Type B pancreatic cell (in vitro differentiated cells): ENCODE results near the gene TSHZ2. TPM values are rescaled to one million over a fixed set of nuclear protein-coding genes. Genes with fewer than 3 reads are reported as not detected.

Source experiments
- DNase-seq: peaks from one replicate; pipeline ENCODE4 v3.0.0; 2021; ENCODE audit warnings: mixed read lengths; ENCODE audit not compliant: unreplicated experiment; ENCODE audit errors: extremely low spot score
- H3K27ac Mint-ChIP-seq: 2 replicates; pipeline ENCODE4 v1.8.0; 2021; ENCODE audit warnings: mild to moderate bottlenecking, mixed read lengths
- H3K27me3 Mint-ChIP-seq: 2 replicates; pipeline ENCODE4 v1.8.0; 2021; ENCODE audit warnings: mixed read lengths
- H3K36me3 Mint-ChIP-seq: 2 replicates; pipeline ENCODE4 v1.8.0; 2021; ENCODE audit warnings: mixed read lengths
- H3K4me1 Mint-ChIP-seq: one replicate; pipeline ENCODE4 v1.8.0; 2021; ENCODE audit warnings: mixed read lengths; ENCODE audit not compliant: unreplicated experiment
- H3K4me3 Mint-ChIP-seq: 2 replicates; pipeline ENCODE4 v1.8.0; 2021; ENCODE audit warnings: mild to moderate bottlenecking, mixed read lengths
- H3K9me3 Mint-ChIP-seq: 2 replicates; pipeline ENCODE4 v1.8.0; 2021; ENCODE audit warnings: mixed read lengths
- total RNA-seq: library from RNA; stranded (reverse); gene quantifications from 2 replicates; pipeline ENCODE4 v1.2.1, GENCODE V29; 2021; ENCODE audit warnings: low replicate concordance
- TF ChIP-seq, protein P1 (sequence below): fragments of 200-600 bp; sonication (generic); conservative IDR thresholded peaks from 2 replicates; pipeline ENCODE4 v1.5.0; 2021; ENCODE audit warnings: antibody characterized with exemption, mild to moderate bottlenecking

Gene TSHZ2
- total RNA-seq, 1 donor from 2014 or later: 45.5 TPM

DNA sequence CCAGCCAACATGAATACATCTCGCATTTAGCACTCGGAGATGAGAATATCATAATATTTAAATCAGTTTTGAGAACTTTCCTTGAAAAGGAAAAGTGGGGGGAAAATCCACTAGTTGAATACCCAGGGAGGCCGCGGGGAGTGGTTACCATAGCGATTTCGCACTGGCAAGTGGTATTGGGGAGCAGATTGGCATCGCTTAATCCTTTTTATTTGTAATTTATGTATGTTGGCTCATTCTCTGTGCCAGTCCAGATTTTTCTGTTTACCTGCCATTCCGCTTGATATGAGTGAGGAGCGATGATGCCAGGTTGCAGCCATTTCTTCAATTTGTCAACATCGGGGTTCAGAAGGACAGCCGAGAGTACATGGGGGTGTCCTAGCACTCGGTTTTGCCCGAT lies 329.7 kb downstream of the TSHZ2 start:
- Mint-ChIP-seq H3K4me3 (no peak overlapping the region), H3K27me3 (no peaks in the 10 kb centered on the region), H3K9me3 (no peaks in the 10 kb centered on the region), H3K27ac (no peak overlapping the region), H3K36me3 (no peaks in the 10 kb centered on the region), H3K4me1 (peaks cover 14% of the 10 kb centered on the region)
- TF ChIP-seq, protein P1, sequence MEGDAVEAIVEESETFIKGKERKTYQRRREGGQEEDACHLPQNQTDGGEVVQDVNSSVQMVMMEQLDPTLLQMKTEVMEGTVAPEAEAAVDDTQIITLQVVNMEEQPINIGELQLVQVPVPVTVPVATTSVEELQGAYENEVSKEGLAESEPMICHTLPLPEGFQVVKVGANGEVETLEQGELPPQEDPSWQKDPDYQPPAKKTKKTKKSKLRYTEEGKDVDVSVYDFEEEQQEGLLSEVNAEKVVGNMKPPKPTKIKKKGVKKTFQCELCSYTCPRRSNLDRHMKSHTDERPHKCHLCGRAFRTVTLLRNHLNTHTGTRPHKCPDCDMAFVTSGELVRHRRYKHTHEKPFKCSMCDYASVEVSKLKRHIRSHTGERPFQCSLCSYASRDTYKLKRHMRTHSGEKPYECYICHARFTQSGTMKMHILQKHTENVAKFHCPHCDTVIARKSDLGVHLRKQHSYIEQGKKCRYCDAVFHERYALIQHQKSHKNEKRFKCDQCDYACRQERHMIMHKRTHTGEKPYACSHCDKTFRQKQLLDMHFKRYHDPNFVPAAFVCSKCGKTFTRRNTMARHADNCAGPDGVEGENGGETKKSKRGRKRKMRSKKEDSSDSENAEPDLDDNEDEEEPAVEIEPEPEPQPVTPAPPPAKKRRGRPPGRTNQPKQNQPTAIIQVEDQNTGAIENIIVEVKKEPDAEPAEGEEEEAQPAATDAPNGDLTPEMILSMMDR: no peak
- DNase-seq: no peak

GRCh38 chr20:53302695-53303412 lies 330.7 kb downstream of the TSHZ2 start:
- TF ChIP-seq, protein P1: no peak
- Mint-ChIP-seq H3K36me3 (no peaks in the 10 kb centered on the region), H3K27me3 (no peaks in the 10 kb centered on the region), H3K4me3 (no peak overlapping the region), H3K4me1 (peaks cover 23% of the 10 kb centered on the region), H3K9me3 (no peaks in the 10 kb centered on the region), H3K27ac (no peak overlapping the region)
- DNase-seq: no peak

- H3K27ac Mint-ChIP-seq: no peak overlapping the region
- H3K4me1 Mint-ChIP-seq: peaks cover 27% of the 10 kb centered on the region
- H3K4me3 Mint-ChIP-seq: no peak overlapping the region
- no peak for DNase-seq
- H3K9me3 Mint-ChIP-seq: no peaks in the 10 kb centered on the region
- no peaks in the 10 kb centered on the region for H3K36me3 Mint-ChIP-seq
- TF ChIP-seq, protein P1: no peak
- no peaks in the 10 kb centered on the region for H3K27me3 Mint-ChIP-seq
These were observed 331.2 kb downstream of the TSHZ2 start for GRCh38 chr20:53303413-53303760.

DNA sequence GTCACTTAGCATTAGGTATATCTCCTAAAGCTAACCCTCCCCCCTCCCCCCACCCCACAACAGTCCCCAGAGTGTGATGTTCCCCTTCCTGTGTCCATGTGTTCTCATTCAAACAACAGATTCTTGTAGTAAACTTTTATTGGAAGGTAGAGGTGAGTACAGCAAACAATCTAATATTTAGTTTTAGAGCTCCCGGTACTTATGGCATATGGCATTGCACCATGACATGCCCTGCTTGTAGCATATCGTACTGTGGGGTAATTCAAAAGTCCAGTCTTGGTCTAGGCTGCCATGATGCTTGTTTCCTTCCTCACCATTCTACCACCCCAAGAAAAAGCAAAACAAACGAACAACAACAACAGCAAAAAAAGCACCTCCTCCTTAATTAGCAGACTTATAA lies 332.0 kb downstream of the TSHZ2 start:
- no peaks in the 10 kb centered on the region for H3K27me3 Mint-ChIP-seq
- H3K36me3 Mint-ChIP-seq: no peaks in the 10 kb centered on the region
- TF ChIP-seq, protein P1: no peak

GRCh38 chr20:53306192-53306805 lies 334.1 kb downstream of the TSHZ2 start:
- TF ChIP-seq, protein P1: no peak
- H3K9me3 Mint-ChIP-seq: no peaks in the 10 kb centered on the region
- no peak overlapping the region for H3K27ac Mint-ChIP-seq
- H3K4me3 Mint-ChIP-seq: no peak overlapping the region
- DNase-seq: no peak
- no peaks in the 10 kb centered on the region for H3K27me3 Mint-ChIP-seq
- peaks cover 15% of the 10 kb centered on the region for H3K4me1 Mint-ChIP-seq
- no peaks in the 10 kb centered on the region for H3K36me3 Mint-ChIP-seq

More for the DNA sequence above, 332.0 kb downstream of the TSHZ2 start:
- DNase-seq: no peak
- no peak overlapping the region for H3K27ac Mint-ChIP-seq
- H3K4me1 Mint-ChIP-seq: peaks cover 20% of the 10 kb centered on the region
- H3K9me3 Mint-ChIP-seq: no peaks in the 10 kb centered on the region
- no peak overlapping the region for H3K4me3 Mint-ChIP-seq
